Liver (tissue), 9 donors: Measurements from ENCODE around the gene LRRTM4. TPM values are rescaled to one million over a fixed set of nuclear protein-coding genes. Genes with fewer than 3 reads are reported as not detected.

Experiments
- DNase-seq: peaks from one replicate; pipeline ENCODE4 v3.0.0-alpha.2; 2017; ENCODE audit warnings: low spot score
- H3K27ac ChIP-seq, 2 donors: one replicate each; pipeline ENCODE4 v1.7.0; 2013; ENCODE audit warnings: inconsistent platforms in 2 of 2, low read length in 2 of 2, control low read depth in 1 of 2, low read depth in 1 of 2, mild to moderate bottlenecking in 1 of 2
- H3K27me3 ChIP-seq, 4 donors: one replicate each; pipeline versions ENCODE4 v1.6.1 to v1.7.0; 2013; ENCODE audit warnings: low read length in 3 of 4, inconsistent platforms in 1 of 4, mild to moderate bottlenecking in 1 of 4, moderate library complexity in 1 of 4; ENCODE audit not compliant: control insufficient read depth in 4 of 4, insufficient read depth in 4 of 4
- H3K36me3 ChIP-seq, 4 donors: one replicate each; pipeline versions ENCODE4 v1.6.1 to v1.7.0; 2013; ENCODE audit warnings: low read length in 3 of 4, mild to moderate bottlenecking in 3 of 4, low read depth in 1 of 4, moderate library complexity in 1 of 4; ENCODE audit not compliant: control insufficient read depth in 4 of 4, insufficient read depth in 3 of 4
- H3K4me1 ChIP-seq, 4 donors: one replicate each; pipeline versions ENCODE4 v1.6.1 to v1.7.0; 2013; ENCODE audit warnings: low read length in 3 of 4, mild to moderate bottlenecking in 3 of 4, moderate library complexity in 1 of 4; ENCODE audit not compliant: control insufficient read depth in 4 of 4, insufficient read depth in 4 of 4
- H3K4me3 ChIP-seq, 3 donors: one replicate each; pipeline versions ENCODE4 v1.6.1 to v1.7.0; 2013; ENCODE audit warnings: low read length in 3 of 3, control low read depth in 1 of 3, low read depth in 1 of 3, mild to moderate bottlenecking in 1 of 3
- H3K9ac ChIP-seq, 2 donors: one replicate each; pipeline ENCODE4 v1.7.0; 2013; ENCODE audit warnings: low read length in 2 of 2, mild to moderate bottlenecking in 2 of 2, moderate library complexity in 2 of 2, control low read depth in 1 of 2, low read depth in 1 of 2
- H3K9me3 ChIP-seq, 4 donors: one replicate each; pipeline versions ENCODE4 v1.6.1 to v1.7.0; 2013; ENCODE audit warnings: low read length in 3 of 4; ENCODE audit not compliant: control insufficient read depth in 4 of 4
- EGR1 ChIP-seq, 2 donors: IDR thresholded peaks; 2 replicates each; pipeline ENCODE4 v1.6.1; 2016 to 2018; ENCODE audit warnings: antibody characterized with exemption in 2 of 2, low read depth in 2 of 2
- FOXA1 ChIP-seq: IDR thresholded peaks from 2 replicates; pipeline ENCODE4 v1.6.1; 2016; ENCODE audit warnings: antibody characterized with exemption
- FOXA2 ChIP-seq: IDR thresholded peaks from 2 replicates; pipeline ENCODE4 v1.6.1; 2016; ENCODE audit warnings: antibody characterized with exemption
- GABPA ChIP-seq, 2 donors: IDR thresholded peaks in 1 of 2; conservative IDR thresholded peaks in 1 of 2; 2 replicates each; pipeline ENCODE4 v1.6.1; 2016; ENCODE audit warnings: antibody characterized with exemption in 2 of 2, mild to moderate bottlenecking in 1 of 2, moderate library complexity in 1 of 2
- HNF4A ChIP-seq, 2 donors: conservative IDR thresholded peaks; 2 replicates each; pipeline ENCODE4 v1.6.1; 2016; ENCODE audit warnings: antibody characterized with exemption in 2 of 2, mild to moderate bottlenecking in 2 of 2
- HNF4G ChIP-seq: IDR thresholded peaks from 2 replicates; pipeline ENCODE4 v1.6.1; 2016; ENCODE audit warnings: antibody characterized with exemption
- JUND ChIP-seq, 2 donors: IDR thresholded peaks; 2 replicates each; pipeline ENCODE4 v1.6.1; 2016; ENCODE audit warnings: antibody characterized with exemption in 2 of 2
- NR2F2 ChIP-seq: IDR thresholded peaks from 2 replicates; pipeline ENCODE4 v1.6.1; 2016; ENCODE audit warnings: antibody characterized with exemption
- RAD21 ChIP-seq, 2 donors: IDR thresholded peaks; 2 replicates each; pipeline ENCODE4 v1.6.1; 2016; ENCODE audit warnings: antibody characterized with exemption in 2 of 2, mild to moderate bottlenecking in 2 of 2
- RXRA ChIP-seq, 2 donors: IDR thresholded peaks; 2 replicates each; pipeline ENCODE4 v1.6.1; 2017 to 2018; ENCODE audit warnings: antibody characterized with exemption in 2 of 2, mild to moderate bottlenecking in 1 of 2
- TAF1 ChIP-seq: conservative IDR thresholded peaks from 2 replicates; pipeline ENCODE4 v1.6.1; 2016; ENCODE audit warnings: antibody characterized with exemption, mild to moderate bottlenecking
- YY1 ChIP-seq: IDR thresholded peaks from 2 replicates; pipeline ENCODE4 v1.6.1; 2016; ENCODE audit warnings: antibody characterized with exemption, mild to moderate bottlenecking
- WGBS: extraction: QIAGEN DNeasy Blood & Tissue Kit; methylation state at CpG from one replicate; pipeline ENCODE4 v1.1.7; 2013; 5-methylcytosine and 5-hydroxymethylcytosine counted together
- polyA plus RNA-seq, 2 donors: library from polyadenylated mRNA; stranded (reverse) in 1 of 2; unstranded in 1 of 2; fragments of 200-250 nt in 1 of 2; fragments of >200 nt in 1 of 2; fragmentation: Nextera tagmentation in 1 of 2; extraction: Ambion mirVana in 1 of 2; gene quantifications; one replicate each; pipeline versions ENCODE4 v1.2.1 to v1.2.3, GENCODE V29; 2013 to 2015
- total RNA-seq, 2 donors: library from RNA; depleted of rRNA; stranded (reverse); fragments of >200 nt; gene quantifications; one replicate each; pipeline ENCODE4 v1.2.3, GENCODE V29; 2014
- TF ChIP-seq, protein P1 (sequence below): IDR thresholded peaks from 2 replicates; pipeline ENCODE4 v1.6.1; 2016; ENCODE audit warnings: antibody characterized with exemption
- TF ChIP-seq, protein P2 (sequence below): fragments of 150-350 bp; IDR thresholded peaks from 2 replicates; pipeline ENCODE4 v1.5.1; 2017; ENCODE audit warnings: improper control_type of control experiment, low read depth, low read length; ENCODE audit not compliant: missing input control
- TF ChIP-seq, protein P3 (sequence below): IDR thresholded peaks from 2 replicates; pipeline ENCODE4 v1.6.1; 2016; ENCODE audit warnings: antibody characterized with exemption
- TF ChIP-seq, protein P4 (sequence below): IDR thresholded peaks from 2 replicates; pipeline ENCODE4 v1.6.1; 2016; ENCODE audit warnings: antibody characterized with exemption
- donor health status: healthy.
- donor health status: healthy.
- donor health status: healthy.
- donor health status: healthy.
- donor health status: healthy.

LRRTM4 gene
- total and polyA plus RNA-seq, 4 donors: 0.06 to 0.09 (median 0.08) TPM; not detected in 1

DNA sequence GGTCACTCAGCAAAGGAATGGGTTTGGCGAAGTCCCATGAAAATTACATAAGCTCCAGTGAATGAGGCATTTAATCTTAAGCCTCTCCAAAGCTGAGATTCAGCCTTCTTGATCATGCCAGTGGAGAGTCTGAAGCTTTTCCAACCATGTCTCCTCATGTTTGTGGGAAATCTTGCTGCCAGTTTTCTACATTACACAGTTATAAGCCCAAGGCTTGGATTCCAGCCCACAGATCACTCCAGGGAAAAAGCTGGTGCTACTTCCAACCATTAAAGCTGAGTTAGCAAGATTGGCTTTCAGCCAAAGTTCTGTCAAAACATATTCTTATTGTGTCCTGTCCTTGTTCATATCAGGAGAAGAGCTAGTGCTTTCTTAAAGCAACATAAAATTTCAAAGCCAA lies 293.8 kb downstream of the LRRTM4 start:
- WGBS: 73% methylated on average over 1 of the region's 1 CpG
- no peak overlapping the region for H3K4me3 ChIP-seq

DNA sequence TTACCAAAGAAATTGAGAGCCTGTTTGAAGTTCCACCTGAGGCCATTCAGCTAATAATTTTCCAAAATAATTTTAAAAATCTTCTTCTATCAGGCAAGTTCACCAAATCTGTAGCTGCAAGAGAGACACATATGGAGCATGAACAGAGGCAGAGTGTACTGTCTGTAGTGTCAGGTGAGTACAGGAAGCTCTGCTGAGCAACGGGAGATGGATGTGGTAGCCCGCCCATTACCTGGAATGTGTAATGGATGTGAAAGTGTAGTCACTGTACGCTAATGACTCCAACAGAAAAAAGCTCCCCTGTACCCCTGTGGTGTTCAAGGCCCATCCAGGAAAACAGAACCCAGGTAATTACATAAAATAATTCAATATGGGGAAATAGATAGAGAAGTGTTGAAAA lies 311.5 kb downstream of the LRRTM4 start:
- TF ChIP-seq RAD21 (IDR thresholded peaks at IDR 0.05) (no peak), GABPA (IDR thresholded peaks at IDR 0.05 in 1 of 2, conservative IDR thresholded peaks at IDR 0.05 in 1 of 2) (no peak), NR2F2 (no peak), FOXA1 (no peak), YY1 (no peak), JUND (IDR thresholded peaks at IDR 0.05) (no peak), HNF4G (no peak), FOXA2 (no peak), EGR1 (IDR thresholded peaks at IDR 0.05; ENCODE audit: low read depth in 2 of 2) (no peak), HNF4A (conservative IDR thresholded peaks at IDR 0.05) (no peak)
- TF ChIP-seq, protein P1, sequence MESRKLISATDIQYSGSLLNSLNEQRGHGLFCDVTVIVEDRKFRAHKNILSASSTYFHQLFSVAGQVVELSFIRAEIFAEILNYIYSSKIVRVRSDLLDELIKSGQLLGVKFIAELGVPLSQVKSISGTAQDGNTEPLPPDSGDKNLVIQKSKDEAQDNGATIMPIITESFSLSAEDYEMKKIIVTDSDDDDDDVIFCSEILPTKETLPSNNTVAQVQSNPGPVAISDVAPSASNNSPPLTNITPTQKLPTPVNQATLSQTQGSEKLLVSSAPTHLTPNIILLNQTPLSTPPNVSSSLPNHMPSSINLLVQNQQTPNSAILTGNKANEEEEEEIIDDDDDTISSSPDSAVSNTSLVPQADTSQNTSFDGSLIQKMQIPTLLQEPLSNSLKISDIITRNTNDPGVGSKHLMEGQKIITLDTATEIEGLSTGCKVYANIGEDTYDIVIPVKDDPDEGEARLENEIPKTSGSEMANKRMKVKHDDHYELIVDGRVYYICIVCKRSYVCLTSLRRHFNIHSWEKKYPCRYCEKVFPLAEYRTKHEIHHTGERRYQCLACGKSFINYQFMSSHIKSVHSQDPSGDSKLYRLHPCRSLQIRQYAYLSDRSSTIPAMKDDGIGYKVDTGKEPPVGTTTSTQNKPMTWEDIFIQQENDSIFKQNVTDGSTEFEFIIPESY: no peak
- TF ChIP-seq, protein P2, sequence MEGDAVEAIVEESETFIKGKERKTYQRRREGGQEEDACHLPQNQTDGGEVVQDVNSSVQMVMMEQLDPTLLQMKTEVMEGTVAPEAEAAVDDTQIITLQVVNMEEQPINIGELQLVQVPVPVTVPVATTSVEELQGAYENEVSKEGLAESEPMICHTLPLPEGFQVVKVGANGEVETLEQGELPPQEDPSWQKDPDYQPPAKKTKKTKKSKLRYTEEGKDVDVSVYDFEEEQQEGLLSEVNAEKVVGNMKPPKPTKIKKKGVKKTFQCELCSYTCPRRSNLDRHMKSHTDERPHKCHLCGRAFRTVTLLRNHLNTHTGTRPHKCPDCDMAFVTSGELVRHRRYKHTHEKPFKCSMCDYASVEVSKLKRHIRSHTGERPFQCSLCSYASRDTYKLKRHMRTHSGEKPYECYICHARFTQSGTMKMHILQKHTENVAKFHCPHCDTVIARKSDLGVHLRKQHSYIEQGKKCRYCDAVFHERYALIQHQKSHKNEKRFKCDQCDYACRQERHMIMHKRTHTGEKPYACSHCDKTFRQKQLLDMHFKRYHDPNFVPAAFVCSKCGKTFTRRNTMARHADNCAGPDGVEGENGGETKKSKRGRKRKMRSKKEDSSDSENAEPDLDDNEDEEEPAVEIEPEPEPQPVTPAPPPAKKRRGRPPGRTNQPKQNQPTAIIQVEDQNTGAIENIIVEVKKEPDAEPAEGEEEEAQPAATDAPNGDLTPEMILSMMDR: no peak
- TF ChIP-seq, protein P3, sequence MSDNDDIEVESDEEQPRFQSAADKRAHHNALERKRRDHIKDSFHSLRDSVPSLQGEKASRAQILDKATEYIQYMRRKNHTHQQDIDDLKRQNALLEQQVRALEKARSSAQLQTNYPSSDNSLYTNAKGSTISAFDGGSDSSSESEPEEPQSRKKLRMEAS: no peak
- TF ChIP-seq, protein P4, sequence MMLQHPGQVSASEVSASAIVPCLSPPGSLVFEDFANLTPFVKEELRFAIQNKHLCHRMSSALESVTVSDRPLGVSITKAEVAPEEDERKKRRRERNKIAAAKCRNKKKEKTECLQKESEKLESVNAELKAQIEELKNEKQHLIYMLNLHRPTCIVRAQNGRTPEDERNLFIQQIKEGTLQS: no peak
- no peak overlapping the region for H3K4me3 ChIP-seq
- no peaks in the 10 kb centered on the region for H3K4me1 ChIP-seq
- H3K36me3 ChIP-seq: no peaks in the 10 kb centered on the region
- H3K9ac ChIP-seq: no peak overlapping the region
- 72% methylated on average over 3 of the region's 3 CpGs for WGBS
- H3K27me3 ChIP-seq: no peaks in the 10 kb centered on the region
- H3K9me3 ChIP-seq: no peaks in the 10 kb centered on the region
- H3K27ac ChIP-seq: no peak overlapping the region
- DNase-seq: no peak

More for the DNA sequence above, 293.8 kb downstream of the LRRTM4 start:
- no peak for DNase-seq
- no peaks in the 10 kb centered on the region for H3K27me3 ChIP-seq
- TF ChIP-seq EGR1 (IDR thresholded peaks at IDR 0.05; ENCODE audit: low read depth in 2 of 2) (no peak), TAF1 (no peak), RXRA (IDR thresholded peaks at IDR 0.05) (no peak), FOXA1 (no peak), HNF4G (no peak), YY1 (no peak)
- no peaks in the 10 kb centered on the region for H3K36me3 ChIP-seq
- H3K9me3 ChIP-seq: no peaks in the 10 kb centered on the region
- H3K4me1 ChIP-seq: peaks cover 0 to 3% (median 0%) of the 10 kb centered on the region in 4 donors
- H3K27ac ChIP-seq: no peak overlapping the region
- no peak overlapping the region for H3K9ac ChIP-seq
